GM21786 (cell line): ENCODE data around the gene HOXB8.

Experiments used
- ATAC-seq: cut with Tn5 transposase; IDR thresholded peaks from one replicate; pipeline ENCODE4 v1.9.1; 2021; ENCODE audit not compliant: unreplicated experiment

Gene HOXB8

GRCh38 chr17:48596735-48597527 lies 18.2 kb downstream of the HOXB8 start:
- ATAC-seq: no peak

- no peak for ATAC-seq
Measured at GRCh38 chr17:48596000-48596734, 18.9 kb downstream of the HOXB8 start.

GRCh38 chr17:48595278-48595999 lies 19.7 kb downstream of the HOXB8 start:
- no peak for ATAC-seq

- ATAC-seq: no peak
Measured at GRCh38 chr17:48594538-48595277, 20.4 kb downstream of the HOXB8 start.

GRCh38 chr17:48593840-48594537 lies 21.1 kb downstream of the HOXB8 start:
- no peak for ATAC-seq

- ATAC-seq: no peak
Measured at GRCh38 chr17:48593126-48593829, 21.8 kb downstream of the HOXB8 start, which contains the start of gene HOXB5. Gene HOXB5, minus strand, starts transcription at chr17:48593779. Its CDS starts 97 bp downstream, at chr17:48593682.

GRCh38 chr17:48592577-48592976 lies 22.5 kb downstream of the HOXB8 start:
- no peak for ATAC-seq

- no peak for ATAC-seq
Measured at GRCh38 chr17:48592057-48592514, 23.0 kb downstream of the HOXB8 start.

- ATAC-seq: no peak
Measured at GRCh38 chr17:48591255-48592056, 23.6 kb downstream of the HOXB8 start.

- ATAC-seq: no peak
Measured at GRCh38 chr17:48590607-48591161, 24.4 kb downstream of the HOXB8 start.

GRCh38 chr17:48589831-48590606 lies 25.1 kb downstream of the HOXB8 start, which contains the start of gene HOXB3:
Gene HOXB3, minus strand, starts transcription at chr17:48590241. Its CDS starts 37,767 bp downstream, at chr17:48552474.
- no peak for ATAC-seq

- ATAC-seq: no peak
Measured at GRCh38 chr17:48589060-48589830, 25.8 kb downstream of the HOXB8 start.

GRCh38 chr17:48588528-48588927 lies 26.6 kb downstream of the HOXB8 start:
- no peak for ATAC-seq

GRCh38 chr17:48588074-48588415 lies 27.0 kb downstream of the HOXB8 start:
- ATAC-seq: no peak

GRCh38 chr17:48587276-48588073 lies 27.6 kb downstream of the HOXB8 start:
- no peak for ATAC-seq
